Measurements from ENCODE around the gene CASP14.

DNA sequence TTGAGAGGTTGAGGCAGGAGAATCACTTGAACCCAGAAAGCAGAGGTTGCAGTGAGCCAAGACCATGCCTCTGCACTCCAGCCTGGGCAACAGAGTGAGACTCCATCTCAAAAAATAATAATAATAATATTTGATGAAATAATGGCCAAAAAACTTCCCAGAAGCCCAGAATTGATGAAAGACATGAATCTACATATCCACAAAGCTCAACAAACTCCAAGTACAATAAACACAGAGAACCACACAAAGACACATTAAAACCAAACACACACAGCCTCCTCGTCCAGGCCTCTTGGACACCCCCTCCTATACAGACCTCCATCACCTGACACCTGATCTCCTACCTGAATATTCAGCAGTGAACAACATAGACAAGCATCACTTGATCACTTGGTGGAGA lies 54.7 kb downstream of the CASP14 start:
- no peak for TF ChIP-seq POLR2A (IDR thresholded peaks at IDR 0.05)
- TF ChIP-seq, protein P1, sequence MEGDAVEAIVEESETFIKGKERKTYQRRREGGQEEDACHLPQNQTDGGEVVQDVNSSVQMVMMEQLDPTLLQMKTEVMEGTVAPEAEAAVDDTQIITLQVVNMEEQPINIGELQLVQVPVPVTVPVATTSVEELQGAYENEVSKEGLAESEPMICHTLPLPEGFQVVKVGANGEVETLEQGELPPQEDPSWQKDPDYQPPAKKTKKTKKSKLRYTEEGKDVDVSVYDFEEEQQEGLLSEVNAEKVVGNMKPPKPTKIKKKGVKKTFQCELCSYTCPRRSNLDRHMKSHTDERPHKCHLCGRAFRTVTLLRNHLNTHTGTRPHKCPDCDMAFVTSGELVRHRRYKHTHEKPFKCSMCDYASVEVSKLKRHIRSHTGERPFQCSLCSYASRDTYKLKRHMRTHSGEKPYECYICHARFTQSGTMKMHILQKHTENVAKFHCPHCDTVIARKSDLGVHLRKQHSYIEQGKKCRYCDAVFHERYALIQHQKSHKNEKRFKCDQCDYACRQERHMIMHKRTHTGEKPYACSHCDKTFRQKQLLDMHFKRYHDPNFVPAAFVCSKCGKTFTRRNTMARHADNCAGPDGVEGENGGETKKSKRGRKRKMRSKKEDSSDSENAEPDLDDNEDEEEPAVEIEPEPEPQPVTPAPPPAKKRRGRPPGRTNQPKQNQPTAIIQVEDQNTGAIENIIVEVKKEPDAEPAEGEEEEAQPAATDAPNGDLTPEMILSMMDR (IDR thresholded peaks at IDR 0.05), result no peak

Data from gastroesophageal sphincter (tissue), 3 donors.